Left cardiac atrium (tissue), 4 donors: ENCODE results near the gene HEATR5A. TPM values are rescaled to one million over a fixed set of nuclear protein-coding genes. Genes with fewer than 3 reads are reported as not detected.

ENCODE experiments used
- ATAC-seq, 2 donors: fragments of 200-7000 bp; cut with Tn5 transposase; one replicate each; pipeline ENCODE4 v1.9.1; 2020; ENCODE audit warnings: mild to moderate bottlenecking in 2 of 2, moderate library complexity in 2 of 2
- DNase-seq: peaks from one replicate; pipeline ENCODE4 v3.0.0-alpha.2; 2020
- intact Hi-C, 2 donors: fragments of 100-400 bp; cut with DNase I; formaldehyde crosslinking; loops; one replicate each; pipeline versions ENCODE4 v1.14.1 to v1.15.1; 2022 to 2023
- total RNA-seq, 2 donors: library from RNA; stranded (reverse); fragmentation: NEBNext Ultra II Directional; extraction: Animal tissue kit (Norgen Biotek cat#: 25700); gene quantifications; one replicate each; pipeline ENCODE4 v1.2.1, GENCODE V29; 2021
- donor health status: DM: no; HTN: yes; CAD: no.
- donor health status: DM: no; HTN: yes; CAD: no; lungs with severe emphysema.
- donor health status: DM: yes; HTN: yes; CAD: no.
- donor health status: Dilated cardiomyopathy.

Gene HEATR5A
- total RNA-seq, 2 donors from 2014 or later = 42.4 to 46.6 TPM

GRCh38 chr14:31429791-31430190 lies 9.4 kb upstream of the HEATR5A start:
- DNase-seq (no peak), ATAC-seq (no peak)
- intact Hi-C loops = no loop called here

- intact Hi-C loops = no loop called here
- ATAC-seq = no peak
- no peak for DNase-seq
These were observed 7.7 kb upstream of the HEATR5A start for GRCh38 chr14:31428011-31428410.

GRCh38 chr14:31426663-31427062 lies 6.3 kb upstream of the HEATR5A start:
- intact Hi-C loops = no loop called here
- ATAC-seq (no peak), DNase-seq (no peak)

- DNase-seq = no peak
- ATAC-seq = no peak
- intact Hi-C loops = no loop called here
These were observed 5.6 kb upstream of the HEATR5A start for GRCh38 chr14:31425905-31426304.

GRCh38 chr14:31421200-31421599 lies 850 bp upstream of the HEATR5A start:
- intact Hi-C loops = no loop called here
- DNase-seq = no peak
- no peak for ATAC-seq

GRCh38 chr14:31419967-31420318 lies 407 bp downstream of the HEATR5A start:
- peak; percentile 81 to 91 for ATAC-seq
- DNase-seq = peak; percentile 76
- intact Hi-C loops = no loop called here

GRCh38 chr14:31419179-31419966 lies 977 bp downstream of the HEATR5A start:
- DNase-seq (no peak), ATAC-seq (no peak)
- intact Hi-C loops = no loop called here

GRCh38 chr14:31418440-31418839 lies 1.9 kb downstream of the HEATR5A start:
- intact Hi-C loops = no loop called here
- no peak for DNase-seq
- ATAC-seq = no peak

GRCh38 chr14:31414190-31414833 lies 6.0 kb downstream of the HEATR5A start:
- ATAC-seq (peak in 1 of 2 donors; percentile 45), DNase-seq (no peak)
- intact Hi-C loops = no loop called here

- DNase-seq (no peak), ATAC-seq (peak in 1 of 2 donors; percentile 27)
- intact Hi-C loops = no loop called here
These were observed 9.1 kb downstream of the HEATR5A start for GRCh38 chr14:31411218-31411727.

GRCh38 chr14:31410048-31410650 lies 10.2 kb downstream of the HEATR5A start:
- ATAC-seq (no peak), DNase-seq (no peak)
- intact Hi-C loops = no loop called here

GRCh38 chr14:31408421-31408820 lies 11.9 kb downstream of the HEATR5A start:
- DNase-seq (no peak), ATAC-seq (no peak)
- intact Hi-C loops = no loop called here

GRCh38 chr14:31405599-31406232 lies 14.6 kb downstream of the HEATR5A start:
- no peak for DNase-seq
- no peak for ATAC-seq
- intact Hi-C loops = no loop called here

- intact Hi-C loops = no loop called here
- DNase-seq = no peak
- no peak for ATAC-seq
These were observed 15.2 kb downstream of the HEATR5A start for GRCh38 chr14:31405106-31405505.

GRCh38 chr14:31403707-31404106 lies 16.6 kb downstream of the HEATR5A start:
- ATAC-seq = no peak
- intact Hi-C loops = no loop called here
- DNase-seq = no peak

GRCh38 chr14:31402764-31403439 lies 17.4 kb downstream of the HEATR5A start:
- ATAC-seq (no peak), DNase-seq (no peak)
- intact Hi-C loops = no loop called here

GRCh38 chr14:31401369-31401932 lies 18.9 kb downstream of the HEATR5A start:
- DNase-seq = no peak
- no peak for ATAC-seq
- intact Hi-C loops = no loop called here

- intact Hi-C loops = no loop called here
- DNase-seq = no peak
- no peak for ATAC-seq
These were observed 20.2 kb downstream of the HEATR5A start for GRCh38 chr14:31400031-31400638.
